Measurements from ENCODE around the gene BET1L. TPM values are rescaled to one million over a fixed set of nuclear protein-coding genes. Genes with fewer than 3 reads are reported as not detected.
A peak's percentile ranks its signal among the peaks of the same experiment; 100 is the strongest.

Gene BET1L
- total and polyA plus RNA-seq, 10 of the 15 experiments (the other 5 are each of a cell fraction or from before 2014, with no cell fraction given) = 6.7 to 55.4 (median 39.7) TPM

DNA sequence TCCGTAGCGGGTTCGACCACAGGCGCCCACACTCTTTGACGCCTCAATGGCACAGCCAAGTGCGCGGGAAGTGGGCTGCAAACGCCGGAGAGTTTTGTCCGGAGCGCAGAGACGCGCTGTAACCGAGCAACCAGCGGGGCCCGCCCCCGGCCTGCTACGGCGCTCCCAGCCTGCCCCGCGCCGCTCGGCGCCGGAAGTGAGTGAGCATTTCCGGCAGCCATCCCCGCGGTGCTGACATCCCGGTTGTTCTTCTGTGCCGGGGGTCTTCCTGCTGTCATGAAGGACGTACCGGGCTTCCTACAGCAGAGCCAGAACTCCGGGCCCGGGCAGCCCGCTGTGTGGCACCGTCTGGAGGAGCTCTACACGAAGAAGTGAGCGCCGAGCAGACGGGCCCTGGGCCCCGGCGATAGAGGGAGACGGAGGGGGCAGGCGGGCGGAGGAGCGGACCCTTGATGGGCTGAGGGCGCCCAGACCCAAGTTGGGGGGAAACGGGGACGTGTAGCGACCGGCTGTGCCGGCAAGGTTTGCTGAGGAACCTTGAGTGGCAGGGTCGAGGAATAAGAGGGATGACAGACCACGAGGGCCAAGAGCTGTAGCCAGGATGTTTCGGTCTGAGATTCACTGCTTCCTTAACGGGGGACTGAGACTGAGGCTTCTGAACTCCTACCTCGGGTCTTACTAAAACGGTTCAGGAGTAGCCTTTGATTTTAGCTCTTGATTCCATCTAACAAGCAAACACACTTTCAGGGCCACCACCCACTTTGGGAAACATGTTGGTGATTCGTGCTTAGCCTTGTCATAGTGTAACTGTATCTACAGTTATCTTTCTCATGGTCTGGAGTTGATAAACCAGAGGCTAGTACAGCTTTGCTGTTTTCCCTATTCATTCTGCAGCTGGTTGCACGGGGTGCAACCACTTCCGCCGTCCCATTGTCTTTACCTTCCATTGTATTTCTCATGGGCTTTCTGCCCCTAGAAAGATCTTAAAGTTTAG is 29.9 kb upstream of the BET1L start, which contains the start of gene PSMD13 (continued):
- TF ChIP-seq ZNF687 (IDR thresholded peaks at IDR 0.05) = no peak
- TF ChIP-seq HDGF (IDR thresholded peaks at IDR 0.05) = no peak
- TF ChIP-seq IRF3 (IDR thresholded peaks at IDR 0.05) = no peak; the same call in 1 of the 2 replicates
- no peak for TF ChIP-seq ATF7 (IDR thresholded peaks at IDR 0.05; ENCODE audit: low read depth)
- 0 out of 2 replicates have a peak, but pooled peaks have one; percentile 44 for TF ChIP-seq LARP7 (IDR thresholded peaks at IDR 0.05)
- no peak; the same call in 1 of the 2 replicates for TF ChIP-seq BMI1 (IDR thresholded peaks at IDR 0.05; ENCODE audit: borderline replicate concordance)
- peak; percentile 73 for TF ChIP-seq RUNX3 (IDR thresholded peaks at IDR 0.05; ENCODE audit: low read length)
- TF ChIP-seq, protein P1, sequence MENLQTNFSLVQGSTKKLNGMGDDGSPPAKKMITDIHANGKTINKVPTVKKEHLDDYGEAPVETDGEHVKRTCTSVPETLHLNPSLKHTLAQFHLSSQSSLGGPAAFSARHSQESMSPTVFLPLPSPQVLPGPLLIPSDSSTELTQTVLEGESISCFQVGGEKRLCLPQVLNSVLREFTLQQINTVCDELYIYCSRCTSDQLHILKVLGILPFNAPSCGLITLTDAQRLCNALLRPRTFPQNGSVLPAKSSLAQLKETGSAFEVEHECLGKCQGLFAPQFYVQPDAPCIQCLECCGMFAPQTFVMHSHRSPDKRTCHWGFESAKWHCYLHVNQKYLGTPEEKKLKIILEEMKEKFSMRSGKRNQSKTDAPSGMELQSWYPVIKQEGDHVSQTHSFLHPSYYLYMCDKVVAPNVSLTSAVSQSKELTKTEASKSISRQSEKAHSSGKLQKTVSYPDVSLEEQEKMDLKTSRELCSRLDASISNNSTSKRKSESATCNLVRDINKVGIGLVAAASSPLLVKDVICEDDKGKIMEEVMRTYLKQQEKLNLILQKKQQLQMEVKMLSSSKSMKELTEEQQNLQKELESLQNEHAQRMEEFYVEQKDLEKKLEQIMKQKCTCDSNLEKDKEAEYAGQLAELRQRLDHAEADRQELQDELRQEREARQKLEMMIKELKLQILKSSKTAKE (IDR thresholded peaks at IDR 0.05; ENCODE audit: low read depth, poor library complexity, severe bottlenecking) = no peak
- no peak for TF ChIP-seq NFXL1 (IDR thresholded peaks at IDR 0.05; ENCODE audit: borderline replicate concordance)
- no peak for TF ChIP-seq EED (IDR thresholded peaks at IDR 0.05; ENCODE audit: low read depth)
- TF ChIP-seq PAX5 (IDR thresholded peaks at IDR 0.05; ENCODE audit: borderline replicate concordance, low read depth, low read length) = 0 out of 2 replicates have a peak, but pooled peaks have one; percentile 23
- no peak for TF ChIP-seq FOS (IDR thresholded peaks at IDR 0.05; ENCODE audit: borderline replicate concordance, extremely low read depth, insufficient read length)
- peak; percentile 67; the same call in 1 of the 2 replicates for TF ChIP-seq POLR2AphosphoS2 (IDR thresholded peaks at IDR 0.05; ENCODE audit: low read depth, low read length)
- no peak for TF ChIP-seq YBX1 (IDR thresholded peaks at IDR 0.05)
- no peak for TF ChIP-seq ZZZ3 (IDR thresholded peaks at IDR 0.05; ENCODE audit: control insufficient read depth, insufficient read length, low read depth)
- TF ChIP-seq RBBP5 (conservative IDR thresholded peaks at IDR 0.05) = no peak
- no peak for TF ChIP-seq CBFB (IDR thresholded peaks at IDR 0.05; ENCODE audit: low read depth)
- TF ChIP-seq USF2 (IDR thresholded peaks at IDR 0.05; ENCODE audit: borderline replicate concordance, low read depth, low read length) = no peak
- no peak for TF ChIP-seq HDAC2 (IDR thresholded peaks at IDR 0.05)
- peak; percentile 38; the same call in 1 of the 2 replicates for TF ChIP-seq ZBED1 (IDR thresholded peaks at IDR 0.05; ENCODE audit: borderline replicate concordance)

Data from GM12878 (cell line).